OCI-LY7 (cell line): ENCODE measurements around the gene PTGR2. TPM values are rescaled to one million over a fixed set of nuclear protein-coding genes. Genes with fewer than 3 reads are reported as not detected.
"Not testable (repeated sequence)": the region's sequence is repeated elsewhere in the genome, so short reads cannot be mapped to it uniquely, and the experiment has no call there.

Experiments used
- BruUV-seq: library from RNA; stranded (reverse); fragments of 400-500 nt; replicated peaks from 2 replicates; lab custom pipeline; 2021; lab: Mats Ljungman, UMichigan
- CTCF ChIA-PET: fragments of 300-600 bp; sonication (Branson Sonifier 250); formaldehyde crosslinking; loops from one replicate; lab custom pipeline; 2022; ENCODE audit warnings: antibody characterized with exemption; ENCODE audit not compliant: unreplicated experiment; lab: Charles Lee
- POLR2A ChIA-PET: fragments of 300-600 bp; sonication (Branson Sonifier 250); formaldehyde crosslinking; loops from one replicate; lab custom pipeline; 2022; ENCODE audit warnings: antibody characterized with exemption; lab: Charles Lee
- DNase-seq: peaks from one replicate; pipeline ENCODE4 v3.0.0-alpha.2; 2015; ENCODE audit warnings: low spot score
- H2AFZ ChIP-seq: fragments of 200-600 bp; sonication (generic), shearing (Covaris generic); 2 replicates; pipeline ENCODE4 v1.6.1; 2014; ENCODE audit warnings: mild to moderate bottlenecking, antibody characterized with exemption, low read length, moderate library complexity
- H3K27ac ChIP-seq: fragments of 200-600 bp; sonication (generic); 2 replicates; pipeline ENCODE4 v1.5.1; 2014; ENCODE audit warnings: mixed run types, low read depth, mild to moderate bottlenecking, moderate library complexity, low read length, inconsistent platforms; ENCODE audit not compliant: poor library complexity, severe bottlenecking
- H3K36me3 ChIP-seq: fragments of 200-600 bp; sonication (generic); 2 replicates; pipeline ENCODE4 v1.6.1; 2014; ENCODE audit warnings: mild to moderate bottlenecking, antibody characterized with exemption, low read length, moderate library complexity, mixed read lengths; ENCODE audit not compliant: insufficient read depth
- H3K4me1 ChIP-seq: fragments of 200-600 bp; sonication (generic); 2 replicates; pipeline ENCODE4 v1.5.1; 2014; ENCODE audit warnings: mild to moderate bottlenecking, low read length; ENCODE audit not compliant: insufficient read depth, poor library complexity, severe bottlenecking
- H3K4me2 ChIP-seq: fragments of 200-600 bp; sonication (generic); 2 replicates; pipeline ENCODE4 v1.6.1; 2014; ENCODE audit warnings: mild to moderate bottlenecking, low read length
- H3K4me3 ChIP-seq: fragments of 200-600 bp; sonication (generic); 2 replicates; pipeline ENCODE4 v1.5.1; 2014; ENCODE audit warnings: mild to moderate bottlenecking, low read depth, low read length; ENCODE audit not compliant: poor library complexity, severe bottlenecking
- H3K79me2 ChIP-seq: fragments of 200-600 bp; sonication (generic); 2 replicates; pipeline ENCODE4 v1.6.1; 2016; ENCODE audit warnings: low read depth, mild to moderate bottlenecking, low read length, moderate library complexity, mixed read lengths; ENCODE audit not compliant: insufficient read depth
- H3K9me2 ChIP-seq: fragments of 200-600 bp; sonication (generic); 2 replicates; pipeline ENCODE4 v1.6.1; 2016; ENCODE audit warnings: mild to moderate bottlenecking, low read length, mixed read lengths; ENCODE audit not compliant: insufficient read depth
- H3K9me3 ChIP-seq: fragments of 200-600 bp; sonication (generic); 2 replicates; pipeline ENCODE4 v1.6.1; 2014; ENCODE audit warnings: mild to moderate bottlenecking, mixed run types, low read length, mixed read lengths
- H4K20me1 ChIP-seq: fragments of 200-600 bp; sonication (generic); 2 replicates; pipeline ENCODE4 v1.6.1; 2014; ENCODE audit warnings: mild to moderate bottlenecking, antibody characterized with exemption, low read length, moderate library complexity, mixed read lengths; ENCODE audit not compliant: insufficient read depth
- CTCF ChIP-seq: fragments of 200-600 bp; sonication (generic); conservative IDR thresholded peaks from 2 replicates; pipeline ENCODE4 v1.5.1; 2014; ENCODE audit warnings: mild to moderate bottlenecking, antibody characterized with exemption, low read length, moderate library complexity, mixed read lengths
- EZH2phosphoT487 ChIP-seq: fragments of 200-600 bp; sonication (generic); IDR thresholded peaks from 2 replicates; pipeline ENCODE4 v1.6.1; 2018; ENCODE audit warnings: low read depth, borderline replicate concordance, mild to moderate bottlenecking, mixed run types, antibody characterized with exemption, low read length, moderate library complexity, mixed read lengths
- intact Hi-C: fragments of 100-400 bp; cut with micrococcal nuclease; formaldehyde crosslinking; loops from one replicate; pipeline ENCODE4 v1.10.0; 2022; ENCODE audit not compliant: unreplicated experiment
- total RNA-seq, 2 experiments: library from RNA; depleted of rRNA in 1 of 2; stranded (reverse); fragments of >200 nt in 1 of 2; shearing (Covaris generic) in 1 of 2; gene quantifications; 2 replicates each; pipeline ENCODE4 v1.2.3, GENCODE V29; 2014 to 2022

PTGR2 gene
- total RNA-seq, 2 experiments from 2014 or later = 6.4 to 14.3 TPM

- Histone ChIP-seq H3K9me3 (no peaks in the 10 kb centered on the region), H3K4me2 (no peak overlapping the region), H3K79me2 (no peaks in the 10 kb centered on the region), H3K27ac (no peak overlapping the region), H4K20me1 (no peaks in the 10 kb centered on the region), H3K36me3 (0 out of 2 replicates have a peak, but pooled peaks cover 7% of the 10 kb centered on the region), H3K4me3 (no peak overlapping the region), H3K9me2 (no peaks in the 10 kb centered on the region), H3K4me1 (no peaks in the 10 kb centered on the region), H2AFZ (no peak overlapping the region)
- ChIA-PET CTCF (no interaction called here), POLR2A (interaction anchor here (0.7 kb wide), 1 partner anchor 1625 kb away, joined by 3 read pairs; no protein-coding TSS in a partner anchor)
- no peak for DNase-seq
- TF ChIP-seq CTCF = no peak
- no peak for TF ChIP-seq EZH2phosphoT487
- BruUV-seq = no TSS peak
- intact Hi-C loops = no loop called here
Observed at GRCh38 chr14:73865534-73866113, 14.0 kb downstream of the PTGR2 start.

- H4K20me1 ChIP-seq, H3K9me2 ChIP-seq, DNase-seq, H3K9me3 ChIP-seq, H2AFZ ChIP-seq, CTCF ChIA-PET, H3K4me1 ChIP-seq, H3K36me3 ChIP-seq, H3K4me3 ChIP-seq, H3K79me2 ChIP-seq, H3K4me2 ChIP-seq, H3K27ac ChIP-seq, BruUV-seq: not testable (repeated sequence)
- intact Hi-C loops = loop anchor here (2.0 kb wide), 1 partner anchor 361 kb away; no protein-coding TSS in a partner anchor
- POLR2A ChIA-PET = interaction anchor here (0.6 kb wide), 2 partner anchors 179 to 187 kb away, joined by 3 read pairs; no protein-coding TSS in a partner anchor
Observed at GRCh38 chr14:73869754-73870153, 18.1 kb downstream of the PTGR2 start.

GRCh38 chr14:73870525-73871235, 19.0 kb downstream of the PTGR2 start:
- no peak for DNase-seq
- Histone ChIP-seq H3K4me3 (no peak overlapping the region), H3K79me2 (no peaks in the 10 kb centered on the region), H3K9me3 (no peaks in the 10 kb centered on the region), H4K20me1 (no peaks in the 10 kb centered on the region), H3K4me2 (no peak overlapping the region), H3K4me1 (no peaks in the 10 kb centered on the region), H3K36me3 (no peaks in the 10 kb centered on the region), H3K9me2 (no peaks in the 10 kb centered on the region), H2AFZ (no peak overlapping the region), H3K27ac (no peak overlapping the region)
- intact Hi-C loops = no loop called here
- BruUV-seq = no TSS peak
- ChIA-PET POLR2A (interaction anchor here (0.6 kb wide), 1 partner anchor 178 kb away, joined by 3 read pairs; no protein-coding TSS in a partner anchor), CTCF (no interaction called here)
- TF ChIP-seq EZH2phosphoT487 (no peak), CTCF (no peak)
